ENCODE measurements around the gene TMEM117. TPM values are rescaled to one million over a fixed set of nuclear protein-coding genes. Genes with fewer than 3 reads are reported as not detected.
"Not testable (repeated sequence)": the region's sequence is repeated elsewhere in the genome, so short reads cannot be mapped to it uniquely, and the experiment has no call there.

Gene TMEM117
- total RNA-seq, 1 experiment from 2014 or later, result 7.8 TPM

GRCh38 chr12:44206045-44206444 is 370.2 kb downstream of the TMEM117 start:
- no peak for DNase-seq (ENCODE audit: low spot score)

- DNase-seq (ENCODE audit: low spot score), result peak; percentile 10
These were observed 381.4 kb downstream of the TMEM117 start for GRCh38 chr12:44217146-44217883.

- DNase-seq (ENCODE audit: low spot score), result no peak
These were observed 387.9 kb downstream of the TMEM117 start for GRCh38 chr12:44223736-44224135.

GRCh38 chr12:44224399-44225148 is 388.7 kb downstream of the TMEM117 start:
- DNase-seq (ENCODE audit: low spot score), result no peak

GRCh38 chr12:44225149-44225510 is 389.2 kb downstream of the TMEM117 start:
- no peak for DNase-seq (ENCODE audit: low spot score)

GRCh38 chr12:44227616-44228015 is 391.7 kb downstream of the TMEM117 start:
- no peak for DNase-seq (ENCODE audit: low spot score)

GRCh38 chr12:44229846-44230245 is 394.0 kb downstream of the TMEM117 start:
- DNase-seq (ENCODE audit: low spot score), result no peak

- no peak for DNase-seq (ENCODE audit: low spot score)
These were observed 399.8 kb downstream of the TMEM117 start for GRCh38 chr12:44235674-44236073.

- DNase-seq (ENCODE audit: low spot score), result no peak
These were observed 404.3 kb downstream of the TMEM117 start for GRCh38 chr12:44240186-44240585.

GRCh38 chr12:44245932-44246331 is 410.1 kb downstream of the TMEM117 start:
- no peak for DNase-seq (ENCODE audit: low spot score)

GRCh38 chr12:44246482-44247105 is 410.7 kb downstream of the TMEM117 start:
- DNase-seq (ENCODE audit: low spot score), result no peak

GRCh38 chr12:44247588-44247987 is 411.7 kb downstream of the TMEM117 start:
- DNase-seq (ENCODE audit: low spot score), result no peak

GRCh38 chr12:44248436-44248835 is 412.6 kb downstream of the TMEM117 start:
- DNase-seq (ENCODE audit: low spot score), result no peak

- DNase-seq (ENCODE audit: low spot score), result not testable (repeated sequence)
These were observed 414.6 kb downstream of the TMEM117 start for GRCh38 chr12:44250440-44250839.

GRCh38 chr12:44253338-44253856 is 417.5 kb downstream of the TMEM117 start:
- DNase-seq (ENCODE audit: low spot score), result no peak

- DNase-seq (ENCODE audit: low spot score), result no peak
These were observed 422.4 kb downstream of the TMEM117 start for GRCh38 chr12:44258246-44258645.

GRCh38 chr12:44259890-44260289 is 424.0 kb downstream of the TMEM117 start:
- no peak for DNase-seq (ENCODE audit: low spot score)

- no peak for DNase-seq (ENCODE audit: low spot score)
These were observed 424.7 kb downstream of the TMEM117 start for GRCh38 chr12:44260581-44260980.

GRCh38 chr12:44285321-44285960 is 449.6 kb downstream of the TMEM117 start:
- DNase-seq (ENCODE audit: low spot score), result no peak

GRCh38 chr12:44286336-44286735 is 450.5 kb downstream of the TMEM117 start:
- no peak for DNase-seq (ENCODE audit: low spot score)

- DNase-seq (ENCODE audit: low spot score), result no peak
These were observed 451.1 kb downstream of the TMEM117 start for GRCh38 chr12:44286821-44287505.
